PFSK-1 (cell line): Measurements from ENCODE around the gene PDE4B.

Experiments used
- FOXP2 ChIP-seq: optimal IDR thresholded peaks from 2 replicates; pipeline ENCODE3; 2011; ENCODE audit warnings: borderline replicate concordance, control low read depth, inconsistent platforms; ENCODE audit not compliant: insufficient read depth; ENCODE audit errors: extremely low read length, extremely low read depth
- POLR2AphosphoS5 ChIP-seq: IDR thresholded peaks from 2 replicates; pipeline ENCODE4 v1.6.1; 2012; ENCODE audit warnings: low read depth, mild to moderate bottlenecking, control low read depth, low read length, moderate library complexity
- SIN3A ChIP-seq: IDR thresholded peaks from 2 replicates; pipeline ENCODE4 v1.6.1; 2012; ENCODE audit warnings: mild to moderate bottlenecking, low read length, moderate library complexity, borderline replicate concordance; ENCODE audit not compliant: insufficient read depth
- TAF1 ChIP-seq: IDR thresholded peaks from 2 replicates; pipeline ENCODE4 v1.6.1; 2012; ENCODE audit warnings: low read length, control low read depth, borderline replicate concordance; ENCODE audit not compliant: insufficient read depth
- TF ChIP-seq, protein P1 (sequence below), 2 experiments: IDR thresholded peaks; 2 replicates each; pipeline versions ENCODE4 v1.6.1 to v1.8.0; 2011 to 2012; ENCODE audit warnings: low read depth in 2 of 2, low read length in 2 of 2, control low read depth in 1 of 2, inconsistent platforms in 1 of 2, mild to moderate bottlenecking in 1 of 2, moderate library complexity in 1 of 2; ENCODE audit not compliant: insufficient read depth in 1 of 2

The PDE4B gene

DNA sequence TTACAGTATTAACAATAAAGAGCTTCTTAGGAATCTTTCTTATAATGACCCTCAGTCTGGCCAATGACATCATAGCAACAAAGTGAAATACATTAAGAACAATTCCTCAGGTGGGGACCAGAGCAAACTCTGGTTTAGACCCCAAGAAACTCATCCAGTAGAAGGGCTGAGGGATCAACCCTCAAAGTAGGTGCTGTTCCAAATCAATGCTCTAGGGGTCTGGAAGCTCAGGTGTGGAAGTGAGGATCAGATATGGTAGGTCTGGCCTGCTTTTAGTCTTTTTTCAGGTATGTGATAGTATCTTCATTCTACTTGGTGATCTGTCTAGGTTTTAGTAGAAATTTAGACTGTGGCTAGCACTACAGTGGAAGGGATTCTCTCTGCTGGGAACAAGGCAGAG is 291.7 kb downstream of the PDE4B start:
- TF ChIP-seq SIN3A (no peak), POLR2AphosphoS5 (no peak), FOXP2 (no peak), TAF1 (no peak)
- TF ChIP-seq, protein P1, sequence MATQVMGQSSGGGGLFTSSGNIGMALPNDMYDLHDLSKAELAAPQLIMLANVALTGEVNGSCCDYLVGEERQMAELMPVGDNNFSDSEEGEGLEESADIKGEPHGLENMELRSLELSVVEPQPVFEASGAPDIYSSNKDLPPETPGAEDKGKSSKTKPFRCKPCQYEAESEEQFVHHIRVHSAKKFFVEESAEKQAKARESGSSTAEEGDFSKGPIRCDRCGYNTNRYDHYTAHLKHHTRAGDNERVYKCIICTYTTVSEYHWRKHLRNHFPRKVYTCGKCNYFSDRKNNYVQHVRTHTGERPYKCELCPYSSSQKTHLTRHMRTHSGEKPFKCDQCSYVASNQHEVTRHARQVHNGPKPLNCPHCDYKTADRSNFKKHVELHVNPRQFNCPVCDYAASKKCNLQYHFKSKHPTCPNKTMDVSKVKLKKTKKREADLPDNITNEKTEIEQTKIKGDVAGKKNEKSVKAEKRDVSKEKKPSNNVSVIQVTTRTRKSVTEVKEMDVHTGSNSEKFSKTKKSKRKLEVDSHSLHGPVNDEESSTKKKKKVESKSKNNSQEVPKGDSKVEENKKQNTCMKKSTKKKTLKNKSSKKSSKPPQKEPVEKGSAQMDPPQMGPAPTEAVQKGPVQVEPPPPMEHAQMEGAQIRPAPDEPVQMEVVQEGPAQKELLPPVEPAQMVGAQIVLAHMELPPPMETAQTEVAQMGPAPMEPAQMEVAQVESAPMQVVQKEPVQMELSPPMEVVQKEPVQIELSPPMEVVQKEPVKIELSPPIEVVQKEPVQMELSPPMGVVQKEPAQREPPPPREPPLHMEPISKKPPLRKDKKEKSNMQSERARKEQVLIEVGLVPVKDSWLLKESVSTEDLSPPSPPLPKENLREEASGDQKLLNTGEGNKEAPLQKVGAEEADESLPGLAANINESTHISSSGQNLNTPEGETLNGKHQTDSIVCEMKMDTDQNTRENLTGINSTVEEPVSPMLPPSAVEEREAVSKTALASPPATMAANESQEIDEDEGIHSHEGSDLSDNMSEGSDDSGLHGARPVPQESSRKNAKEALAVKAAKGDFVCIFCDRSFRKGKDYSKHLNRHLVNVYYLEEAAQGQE (IDR thresholded peaks at IDR 0.05; ENCODE audit: insufficient read depth in 1 of 2, low read depth in 2 of 2, low read length in 2 of 2) = no peak

GRCh38 chr1:66085600-66085999 is 292.9 kb downstream of the PDE4B start:
- TF ChIP-seq SIN3A (no peak), POLR2AphosphoS5 (no peak), TAF1 (no peak), FOXP2 (no peak)
- TF ChIP-seq, protein P1 (IDR thresholded peaks at IDR 0.05; ENCODE audit: insufficient read depth in 1 of 2, low read depth in 2 of 2, low read length in 2 of 2) = no peak

DNA sequence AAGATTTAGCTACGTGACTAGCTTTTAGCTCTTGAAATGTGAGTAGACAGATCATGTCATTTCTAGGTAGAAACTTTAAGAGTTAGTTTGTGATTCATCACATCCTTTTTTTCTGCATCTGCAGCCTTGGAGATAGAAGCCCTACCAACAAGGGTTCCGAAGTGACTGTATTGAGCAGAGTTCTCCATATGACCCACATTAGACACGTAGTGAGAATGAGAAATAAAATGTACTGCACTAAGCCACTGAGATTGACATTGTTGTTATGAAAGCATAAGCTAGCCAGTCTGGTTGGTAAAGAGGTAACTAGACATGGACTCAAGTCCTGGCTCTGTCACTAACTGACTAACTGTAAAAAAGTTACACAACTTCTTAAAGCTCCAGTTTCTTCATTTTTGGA is 296.1 kb downstream of the PDE4B start:
- TF ChIP-seq FOXP2 (no peak), POLR2AphosphoS5 (no peak), TAF1 (no peak), SIN3A (no peak)
- TF ChIP-seq, protein P1 (IDR thresholded peaks at IDR 0.05; ENCODE audit: insufficient read depth in 1 of 2, low read depth in 2 of 2, low read length in 2 of 2) = no peak

GRCh38 chr1:66090859-66091457 is 298.3 kb downstream of the PDE4B start:
- no peak for TF ChIP-seq FOXP2
- TF ChIP-seq SIN3A = no peak
- no peak for TF ChIP-seq POLR2AphosphoS5
- TF ChIP-seq, protein P1 (IDR thresholded peaks at IDR 0.05; ENCODE audit: insufficient read depth in 1 of 2, low read depth in 2 of 2, low read length in 2 of 2) = no peak
- no peak for TF ChIP-seq TAF1

GRCh38 chr1:66095190-66095589 is 302.5 kb downstream of the PDE4B start:
- TF ChIP-seq, protein P1 (IDR thresholded peaks at IDR 0.05; ENCODE audit: insufficient read depth in 1 of 2, low read depth in 2 of 2, low read length in 2 of 2) = no peak
- TF ChIP-seq FOXP2 (no peak), SIN3A (no peak)
